ENCODE data around the gene SLC66A1.

The SLC66A1 gene

DNA sequence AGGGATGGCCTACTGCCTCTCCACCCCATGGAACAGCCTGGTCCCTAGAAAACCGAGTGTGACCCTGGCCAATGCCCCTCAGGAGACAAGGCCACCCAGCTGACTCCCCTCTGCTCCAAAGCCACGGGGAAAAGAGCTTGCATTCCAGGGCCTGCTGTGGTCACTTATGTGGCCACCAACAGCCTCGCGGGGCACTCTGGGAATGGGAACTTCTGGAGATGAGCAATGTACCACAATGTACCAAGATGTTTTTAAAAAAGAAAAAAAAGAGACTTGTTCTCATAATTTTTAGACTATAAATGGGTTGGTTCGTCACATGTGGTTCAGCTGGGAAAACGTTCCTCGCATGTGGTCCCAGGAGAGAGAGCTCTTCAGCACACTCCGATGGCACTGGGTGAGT is 62.8 kb downstream of the SLC66A1 start:
- peaks cover 39% of the 10 kb centered on the region for H4K20me1 ChIP-seq
- H3K4me2 ChIP-seq = peak overlapping the region; percentile 74
- no peaks in the 10 kb centered on the region for H3K27me3 ChIP-seq
- H3K27ac ChIP-seq = peak overlapping the region; percentile 66
- no peak for TF ChIP-seq Cebpa-rat (IDR thresholded peaks at IDR 0.05)
- peaks cover 47% of the 10 kb centered on the region for H3K4me1 ChIP-seq
- peak overlapping the region; percentile 38; the same call in 1 of the 2 replicates for H3K9ac ChIP-seq
- peaks cover 88% of the 10 kb centered on the region for H3K36me3 ChIP-seq
- H3K9me3 ChIP-seq = peaks cover 13% of the 10 kb centered on the region
- no peak overlapping the region for H3K4me3 ChIP-seq

GRCh38 chr1:19375631-19376400 is 63.7 kb downstream of the SLC66A1 start:
- no peak overlapping the region for H3K4me3 ChIP-seq
- H3K27me3 ChIP-seq = no peaks in the 10 kb centered on the region
- peaks cover 96% of the 10 kb centered on the region for H3K36me3 ChIP-seq
- peaks cover 31% of the 10 kb centered on the region for H4K20me1 ChIP-seq
- H3K9me3 ChIP-seq = peaks cover 13% of the 10 kb centered on the region
- peaks cover 38% of the 10 kb centered on the region for H3K4me1 ChIP-seq
- peak overlapping the region; percentile 38; the same call in 1 of the 2 replicates for H3K9ac ChIP-seq
- peak overlapping the region; percentile 74 for H3K4me2 ChIP-seq
- peak overlapping the region; percentile 66 for H3K27ac ChIP-seq
- TF ChIP-seq Cebpa-rat (IDR thresholded peaks at IDR 0.05) = no peak

GRCh38 chr1:19376428-19377372 is 64.6 kb downstream of the SLC66A1 start:
- no peak overlapping the region for H3K9ac ChIP-seq
- H3K9me3 ChIP-seq = peaks cover 13% of the 10 kb centered on the region
- no peaks in the 10 kb centered on the region for H3K27me3 ChIP-seq
- peaks cover 39% of the 10 kb centered on the region for H3K4me1 ChIP-seq
- H3K4me2 ChIP-seq = peak overlapping the region; percentile 74; the same call in 1 of the 2 replicates
- peaks cover 23% of the 10 kb centered on the region for H4K20me1 ChIP-seq
- H3K27ac ChIP-seq = 0 out of 2 replicates have a peak overlapping the region, but pooled peaks have one; percentile 3
- peaks cover 95% of the 10 kb centered on the region for H3K36me3 ChIP-seq
- TF ChIP-seq Cebpa-rat (IDR thresholded peaks at IDR 0.05) = no peak
- H3K4me3 ChIP-seq = no peak overlapping the region

GRCh38 chr1:19377812-19378718 is 65.9 kb downstream of the SLC66A1 start:
- Histone ChIP-seq H3K4me3 (no peak overlapping the region), H3K27ac (no peak overlapping the region), H3K36me3 (peaks cover 91% of the 10 kb centered on the region), H3K27me3 (no peaks in the 10 kb centered on the region), H3K9ac (no peak overlapping the region), H3K4me1 (peaks cover 52% of the 10 kb centered on the region), H4K20me1 (peaks cover 13% of the 10 kb centered on the region), H3K9me3 (peaks cover 13% of the 10 kb centered on the region), H3K4me2 (no peak overlapping the region)
- no peak for TF ChIP-seq Cebpa-rat (IDR thresholded peaks at IDR 0.05)
